HCT116 (cell line): Measurements from ENCODE around the gene TBC1D2B.
"Not testable (repeated sequence)": the region's sequence is repeated elsewhere in the genome, so short reads cannot be mapped to it uniquely, and the experiment has no call there.

Experiments used
- ATF3 ChIP-seq: IDR thresholded peaks from 2 replicates; pipeline ENCODE4 v1.6.1; 2012
- CEBPB ChIP-seq: IDR thresholded peaks from 2 replicates; pipeline ENCODE4 v1.6.1; 2012; ENCODE audit warnings: low read depth
- CTCF ChIP-seq, 3 experiments: fragments of 200-600 bp in 1 of 3; sonication (generic) in 1 of 3; IDR thresholded peaks in 2 of 3; conservative IDR thresholded peaks in 1 of 3; 2 replicates each; pipeline ENCODE4 v1.5.1; 2012 to 2017; ENCODE audit warnings: low read depth in 2 of 3, low read length in 2 of 3, antibody characterized with exemption in 1 of 3, borderline replicate concordance in 1 of 3, control low read depth in 1 of 3, mild to moderate bottlenecking in 1 of 3, mixed read lengths in 1 of 3, mixed run types in 1 of 3, moderate library complexity in 1 of 3; ENCODE audit not compliant: insufficient read depth in 1 of 3
- EZH2 ChIP-seq: fragments of 200-600 bp; sonication (generic); IDR thresholded peaks from 2 replicates; pipeline ENCODE4 v1.6.1; 2017; ENCODE audit warnings: antibody characterized with exemption, mixed run types
- EZH2phosphoT487 ChIP-seq: fragments of 200-600 bp; IDR thresholded peaks from 2 replicates; pipeline ENCODE4 v1.6.1; 2018; ENCODE audit warnings: antibody characterized with exemption, borderline replicate concordance
- FOSL1 ChIP-seq: IDR thresholded peaks from 2 replicates; pipeline ENCODE4 v1.6.1; 2012; ENCODE audit warnings: low read depth
- POLR2A ChIP-seq: IDR thresholded peaks from 2 replicates; pipeline ENCODE4 v1.7.0; 2011; ENCODE audit warnings: borderline replicate concordance; ENCODE audit not compliant: insufficient read depth, insufficient read length; ENCODE audit errors: extremely low read depth
- REST ChIP-seq: IDR thresholded peaks from 2 replicates; pipeline ENCODE4 v1.6.1; 2012; ENCODE audit warnings: low read depth
- SIN3A ChIP-seq: IDR thresholded peaks from 2 replicates; pipeline ENCODE4 v1.6.1; 2012; ENCODE audit warnings: low read depth
- SP1 ChIP-seq: IDR thresholded peaks from 2 replicates; pipeline ENCODE4 v1.6.1; 2012; ENCODE audit warnings: low read depth
- TCF7L2 ChIP-seq: IDR thresholded peaks from 2 replicates; pipeline ENCODE4 v1.7.0; 2011; ENCODE audit warnings: borderline replicate concordance, inconsistent platforms; ENCODE audit not compliant: insufficient read depth, insufficient read length; ENCODE audit errors: extremely low read depth
- YY1 ChIP-seq: IDR thresholded peaks from 2 replicates; pipeline ENCODE4 v1.6.1; 2011; ENCODE audit warnings: low read length, low read depth, moderate library complexity, mild to moderate bottlenecking; ENCODE audit not compliant: insufficient replicate concordance; ENCODE audit errors: extremely low read depth
- ZFX ChIP-seq: fragments of 450-650 bp; IDR thresholded peaks from 2 replicates; pipeline ENCODE4 v1.6.1; 2017
- TF ChIP-seq, protein P1 (sequence below): IDR thresholded peaks from 2 replicates; pipeline ENCODE4 v1.6.1; 2012

DNA sequence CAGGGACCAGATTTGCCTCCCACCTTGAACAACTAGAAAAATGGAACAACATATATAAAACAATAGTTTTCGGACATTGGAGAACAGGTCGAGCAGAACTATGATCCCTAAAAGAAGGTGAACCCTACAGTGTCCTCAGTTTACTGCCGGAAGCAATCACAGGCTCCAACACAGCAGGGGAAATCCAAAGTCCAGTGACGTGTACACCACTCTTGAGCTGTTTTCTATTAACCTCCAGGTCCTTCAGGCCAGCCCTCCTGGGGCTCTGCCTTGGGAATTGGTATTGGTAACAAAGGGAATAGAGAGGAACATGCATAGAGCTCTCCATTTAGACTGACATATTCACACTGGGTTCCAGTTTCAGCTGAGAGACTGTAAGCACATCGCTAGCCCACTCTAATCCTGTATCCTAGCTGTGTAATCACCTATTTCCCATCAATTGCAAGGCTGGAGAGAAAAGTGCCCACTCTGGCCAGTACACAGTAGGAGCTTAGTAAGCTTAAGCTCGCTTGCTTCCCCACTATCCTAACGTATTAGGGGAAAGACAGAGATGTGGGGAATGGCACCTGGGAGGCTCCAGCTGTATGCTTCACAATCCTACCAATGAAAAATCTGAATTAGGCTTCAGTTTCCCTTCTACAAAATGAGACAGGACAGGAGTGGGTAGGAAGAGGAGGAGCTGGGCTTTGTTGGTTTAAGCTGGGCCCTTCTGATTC lies 118.6 kb downstream of the TBC1D2B start:
- not testable (repeated sequence) for TF ChIP-seq CTCF (IDR thresholded peaks at IDR 0.05 in 2 of 3, conservative IDR thresholded peaks at IDR 0.05 in 1 of 3; ENCODE audit: borderline replicate concordance in 1 of 3, insufficient read depth in 1 of 3, low read depth in 2 of 3, low read length in 2 of 3); FOSL1; SIN3A; POLR2A; ZFX; CEBPB; ATF3; EZH2phosphoT487; SP1; YY1; TCF7L2; EZH2; REST
- TF ChIP-seq, protein P1, sequence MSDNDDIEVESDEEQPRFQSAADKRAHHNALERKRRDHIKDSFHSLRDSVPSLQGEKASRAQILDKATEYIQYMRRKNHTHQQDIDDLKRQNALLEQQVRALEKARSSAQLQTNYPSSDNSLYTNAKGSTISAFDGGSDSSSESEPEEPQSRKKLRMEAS: not testable (repeated sequence)
